HG03060 (cell line): Measurements from ENCODE around the gene OTULINL.

Experiments
- ATAC-seq: cut with Tn5 transposase; IDR thresholded peaks from one replicate; pipeline ENCODE4 v1.9.1; 2021; ENCODE audit warnings: low read depth, moderate number of reproducible peaks; ENCODE audit not compliant: unreplicated experiment

OTULINL gene

GRCh38 chr5:14597080-14597479 is 15.5 kb downstream of the OTULINL start:
- no peak for ATAC-seq

GRCh38 chr5:14598225-14598624 is 16.6 kb downstream of the OTULINL start:
- ATAC-seq = no peak

- ATAC-seq = no peak
Measured at GRCh38 chr5:14599476-14600127, 18.0 kb downstream of the OTULINL start.

- no peak for ATAC-seq
Measured at GRCh38 chr5:14600846-14601245, 19.3 kb downstream of the OTULINL start.

GRCh38 chr5:14603141-14603540 is 21.5 kb downstream of the OTULINL start:
- ATAC-seq = no peak

DNA sequence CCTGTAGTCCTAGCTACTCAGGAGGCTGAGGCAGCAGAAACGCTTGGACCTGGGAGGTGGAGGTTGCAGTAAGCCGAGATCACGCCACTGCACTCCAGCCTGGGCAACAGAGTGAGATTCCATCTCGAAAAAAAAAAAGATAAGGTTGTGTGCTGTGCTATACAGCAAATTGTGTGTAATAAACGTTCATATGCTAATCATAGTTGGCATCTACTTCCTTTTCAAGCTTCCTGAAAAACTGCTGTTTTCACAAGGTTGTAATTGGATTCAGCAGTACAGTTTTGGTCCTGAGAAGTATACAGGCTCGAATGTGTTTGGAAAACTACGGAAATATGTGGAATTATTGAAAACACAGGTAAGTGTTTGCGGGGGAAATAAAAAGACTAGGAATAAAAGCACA is 25.5 kb downstream of the OTULINL start:
- no peak for ATAC-seq

- no peak for ATAC-seq
Measured at GRCh38 chr5:14608169-14608568, 26.6 kb downstream of the OTULINL start.

DNA sequence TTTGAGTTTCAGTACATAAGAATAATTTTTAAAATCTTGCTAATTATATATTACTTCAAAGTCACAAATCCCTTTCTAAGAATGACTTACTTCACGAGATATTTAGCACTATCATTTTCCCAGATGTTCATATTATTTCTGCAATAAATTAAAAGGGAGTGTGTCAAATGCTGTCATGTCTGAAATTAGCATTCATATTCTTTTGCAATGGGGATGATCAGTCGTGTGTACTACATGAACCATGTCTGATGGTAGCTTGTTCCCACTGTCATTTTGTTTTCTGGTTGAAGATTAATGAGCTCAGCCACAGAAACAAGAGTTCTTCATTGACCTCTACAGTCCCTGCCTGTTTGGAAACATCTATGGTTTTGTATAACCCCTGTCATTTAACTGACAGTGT is 30.1 kb downstream of the OTULINL start:
- ATAC-seq = no peak

DNA sequence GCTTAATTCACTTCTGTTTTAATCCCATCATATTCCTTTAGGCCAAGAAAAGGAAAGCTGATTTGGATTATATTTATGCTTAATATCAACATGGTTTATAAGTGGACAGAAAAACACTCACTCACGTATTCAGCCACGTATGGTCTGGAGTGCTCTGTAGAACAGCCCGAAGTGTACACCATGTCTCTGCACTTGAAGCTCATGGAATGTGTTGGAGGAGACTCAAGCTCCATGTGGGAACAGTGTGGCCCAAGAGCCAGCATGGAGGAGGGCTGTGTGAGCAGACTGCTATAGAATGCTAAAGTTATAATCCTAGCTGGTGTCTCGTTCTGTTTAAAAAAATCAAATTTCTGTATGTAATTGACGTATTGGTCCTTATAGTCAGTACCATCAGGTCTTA is 32.9 kb downstream of the OTULINL start:
- ATAC-seq = no peak

DNA sequence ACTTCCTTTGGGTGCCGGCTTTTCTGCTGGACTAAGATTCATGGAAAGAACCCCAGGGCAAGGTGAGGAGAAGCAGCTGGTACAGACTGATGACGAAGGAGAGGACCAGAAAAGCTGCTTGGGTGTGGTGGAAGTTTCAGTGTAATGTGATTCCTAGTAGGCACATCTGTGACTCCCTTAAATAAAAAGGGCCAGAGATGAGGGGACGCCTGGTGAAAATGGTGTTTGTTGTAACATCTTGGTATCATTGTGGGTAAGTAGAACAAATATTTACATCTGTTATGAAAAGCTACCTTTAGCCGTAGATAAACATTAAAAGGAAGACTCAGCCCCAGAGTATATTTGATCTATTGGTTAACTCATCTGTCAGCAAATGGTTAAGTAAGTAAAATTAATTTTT is 33.8 kb downstream of the OTULINL start:
- no peak for ATAC-seq

DNA sequence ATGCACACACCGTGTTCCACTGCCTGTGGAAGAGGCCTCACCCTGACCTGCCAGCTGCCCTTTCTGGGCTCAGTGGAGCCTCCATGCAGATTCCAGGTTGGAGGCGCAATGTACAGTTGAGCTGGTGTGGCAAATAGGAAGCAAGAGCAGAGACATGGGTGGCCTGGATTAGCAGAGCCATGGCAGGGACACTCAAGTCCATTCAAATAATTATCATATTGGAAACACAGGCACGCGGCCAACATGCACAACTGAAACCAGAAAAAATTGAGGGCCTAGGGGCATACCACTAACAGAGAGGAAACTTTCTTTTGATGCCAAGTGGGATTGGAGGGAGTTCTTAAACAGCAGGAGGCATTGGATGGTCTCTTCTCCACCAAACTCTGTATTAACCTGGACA is 35.8 kb downstream of the OTULINL start:
- no peak for ATAC-seq

- no peak for ATAC-seq
Measured at GRCh38 chr5:14627270-14627669, 45.7 kb downstream of the OTULINL start.

GRCh38 chr5:14628346-14628745 is 46.8 kb downstream of the OTULINL start:
- ATAC-seq = no peak

GRCh38 chr5:14630671-14631070 is 49.1 kb downstream of the OTULINL start:
- ATAC-seq = no peak

GRCh38 chr5:14635656-14636055 is 54.1 kb downstream of the OTULINL start:
- ATAC-seq = no peak

- no peak for ATAC-seq
Measured at GRCh38 chr5:14640765-14641164, 59.2 kb downstream of the OTULINL start.

GRCh38 chr5:14644623-14645237 is 63.1 kb downstream of the OTULINL start:
- ATAC-seq = no peak

GRCh38 chr5:14650052-14650451 is 68.5 kb downstream of the OTULINL start:
- ATAC-seq = no peak

DNA sequence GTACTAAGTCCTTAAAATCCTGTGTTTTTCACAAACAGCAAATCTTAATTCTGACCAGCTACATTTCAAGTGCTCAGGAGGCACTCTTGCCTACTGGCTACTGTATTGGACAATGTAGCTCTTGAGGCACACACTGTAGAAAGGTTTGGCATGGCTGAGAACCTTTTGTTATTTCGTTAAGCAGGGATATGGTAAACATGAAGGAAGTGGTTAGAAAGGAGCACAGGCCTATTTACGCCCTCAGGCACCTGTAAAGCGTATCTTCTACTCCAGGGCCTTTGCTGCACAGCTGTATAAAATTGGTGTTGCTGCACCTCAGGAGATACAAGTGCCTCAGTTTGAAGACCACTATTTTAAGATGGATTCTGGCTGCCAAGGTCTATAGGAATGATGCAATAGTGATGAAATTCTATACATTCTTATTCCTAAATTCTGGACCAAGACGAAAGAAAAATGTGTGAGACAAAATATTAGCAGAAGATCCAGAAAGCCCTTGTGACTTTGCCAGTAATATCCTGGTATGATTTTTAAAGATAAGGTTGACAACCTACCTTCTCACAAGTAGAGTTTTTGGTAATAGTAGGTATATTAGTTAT is 73.7 kb downstream of the OTULINL start:
- ATAC-seq = no peak

- ATAC-seq = no peak
Measured at GRCh38 chr5:14656898-14657297, 75.3 kb downstream of the OTULINL start.

- ATAC-seq = no peak
Measured at GRCh38 chr5:14659821-14660607, 78.4 kb downstream of the OTULINL start.
